WERI-Rb-1 (cell line): Measurements from ENCODE around the gene CDC42SE2.

Experiments used
- DNase-seq: peaks from one replicate; pipeline ENCODE4 v3.0.0-alpha.2; 2020
- H3K27ac ChIP-seq: fragments of 250-450 bp; sonication (Bioruptor Pico); 2 replicates; pipeline ENCODE4 v1.5.1; 2020; ENCODE audit warnings: mild to moderate bottlenecking, moderate library complexity
- H3K27me3 ChIP-seq: fragments of 250-450 bp; sonication (Bioruptor Pico); 2 replicates; pipeline ENCODE4 v1.5.1; 2021; ENCODE audit warnings: mild to moderate bottlenecking, low read depth, moderate library complexity; ENCODE audit not compliant: insufficient read depth, severe bottlenecking
- H3K36me3 ChIP-seq: fragments of 250-450 bp; sonication (Bioruptor Pico); 2 replicates; pipeline ENCODE4 v1.5.1; 2020; ENCODE audit warnings: mild to moderate bottlenecking, moderate library complexity
- H3K4me3 ChIP-seq: 2 replicates; pipeline ENCODE4 v1.5.1; 2011; ENCODE audit warnings: low read depth, mild to moderate bottlenecking, control low read depth, low read length
- H3K9me3 ChIP-seq: fragments of 250-450 bp; sonication (Bioruptor Pico); 2 replicates; pipeline ENCODE4 v1.5.1; 2021; ENCODE audit warnings: mild to moderate bottlenecking, moderate library complexity; ENCODE audit not compliant: severe bottlenecking
- TF ChIP-seq, protein P1 (sequence below): IDR thresholded peaks from 2 replicates; pipeline ENCODE4 v1.5.1; 2011; ENCODE audit warnings: low read depth, mild to moderate bottlenecking, control low read depth, inconsistent platforms, low read length

Gene CDC42SE2

DNA sequence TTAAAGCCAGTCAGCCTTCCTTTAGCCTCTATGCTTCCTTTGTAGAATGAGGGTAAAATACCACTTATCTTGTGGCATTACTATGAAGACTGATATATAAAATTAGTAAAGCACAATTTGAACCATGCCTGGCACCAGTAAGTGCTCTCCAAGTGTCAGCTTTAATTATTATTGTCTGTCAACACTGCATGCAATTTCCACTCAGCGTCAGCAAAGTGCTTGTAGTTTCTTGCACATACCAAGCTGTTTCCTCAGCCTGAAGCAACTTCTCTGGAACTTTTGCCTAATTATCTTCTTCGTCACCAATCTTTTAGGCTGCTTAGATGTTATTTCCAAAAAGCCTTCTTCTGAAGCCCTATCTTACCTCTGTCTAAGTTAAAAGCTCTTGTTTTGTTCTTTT is 177.3 kb downstream of the CDC42SE2 start:
- no peak overlapping the region for H3K4me3 ChIP-seq
- peaks cover 56% of the 10 kb centered on the region for H3K36me3 ChIP-seq
- no peak overlapping the region for H3K27ac ChIP-seq
- no peaks in the 10 kb centered on the region for H3K9me3 ChIP-seq
- TF ChIP-seq, protein P1, sequence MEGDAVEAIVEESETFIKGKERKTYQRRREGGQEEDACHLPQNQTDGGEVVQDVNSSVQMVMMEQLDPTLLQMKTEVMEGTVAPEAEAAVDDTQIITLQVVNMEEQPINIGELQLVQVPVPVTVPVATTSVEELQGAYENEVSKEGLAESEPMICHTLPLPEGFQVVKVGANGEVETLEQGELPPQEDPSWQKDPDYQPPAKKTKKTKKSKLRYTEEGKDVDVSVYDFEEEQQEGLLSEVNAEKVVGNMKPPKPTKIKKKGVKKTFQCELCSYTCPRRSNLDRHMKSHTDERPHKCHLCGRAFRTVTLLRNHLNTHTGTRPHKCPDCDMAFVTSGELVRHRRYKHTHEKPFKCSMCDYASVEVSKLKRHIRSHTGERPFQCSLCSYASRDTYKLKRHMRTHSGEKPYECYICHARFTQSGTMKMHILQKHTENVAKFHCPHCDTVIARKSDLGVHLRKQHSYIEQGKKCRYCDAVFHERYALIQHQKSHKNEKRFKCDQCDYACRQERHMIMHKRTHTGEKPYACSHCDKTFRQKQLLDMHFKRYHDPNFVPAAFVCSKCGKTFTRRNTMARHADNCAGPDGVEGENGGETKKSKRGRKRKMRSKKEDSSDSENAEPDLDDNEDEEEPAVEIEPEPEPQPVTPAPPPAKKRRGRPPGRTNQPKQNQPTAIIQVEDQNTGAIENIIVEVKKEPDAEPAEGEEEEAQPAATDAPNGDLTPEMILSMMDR = no peak
- no peaks in the 10 kb centered on the region for H3K27me3 ChIP-seq
- no peak for DNase-seq
